Measurements from ENCODE around the gene TSPAN10. TPM values are rescaled to one million over a fixed set of nuclear protein-coding genes. Genes with fewer than 3 reads are reported as not detected.

TSPAN10 gene
- total and polyA plus RNA-seq, 4 donors: 0.17 to 0.84 (median 0.29) TPM

GRCh38 chr17:81697261-81698044, 60.5 kb downstream of the TSPAN10 start:
- H3K4me1 ChIP-seq (ENCODE audit: control insufficient read depth in 4 of 4, insufficient read depth in 4 of 4, low read length in 3 of 4): peaks cover 4 to 19% (median 18%) of the 10 kb centered on the region in 4 donors
- H3K36me3 ChIP-seq (ENCODE audit: control insufficient read depth in 4 of 4, insufficient read depth in 3 of 4, low read depth in 1 of 4, low read length in 3 of 4): peaks cover 18 to 77% (median 23%) of the 10 kb centered on the region in 4 donors
- no peak overlapping the region for H3K27ac ChIP-seq (ENCODE audit: low read depth in 1 of 2, low read length in 2 of 2)
- H3K9me3 ChIP-seq (ENCODE audit: control insufficient read depth in 4 of 4, low read length in 3 of 4): no peaks in the 10 kb centered on the region
- DNase-seq (ENCODE audit: low spot score): no peak
- WGBS: 90% methylated on average over 25 of the region's 25 CpGs
- H3K27me3 ChIP-seq (ENCODE audit: control insufficient read depth in 4 of 4, insufficient read depth in 4 of 4, low read length in 3 of 4): no peaks in the 10 kb centered on the region
- TF ChIP-seq NR2F2 (IDR thresholded peaks at IDR 0.05) (no peak), RAD21 (IDR thresholded peaks at IDR 0.05) (no peak), TAF1 (conservative IDR thresholded peaks at IDR 0.05) (no peak), HNF4A (conservative IDR thresholded peaks at IDR 0.05) (no peak), JUND (IDR thresholded peaks at IDR 0.05) (no peak), CTCF (IDR thresholded peaks at IDR 0.05; ENCODE audit: low read depth, low read length, missing input control) (no peak), HNF4G (IDR thresholded peaks at IDR 0.05) (no peak), EGR1 (IDR thresholded peaks at IDR 0.05; ENCODE audit: low read depth in 2 of 2) (no peak), FOXA2 (IDR thresholded peaks at IDR 0.05) (no peak), FOXA1 (IDR thresholded peaks at IDR 0.05) (no peak), ZBTB33 (IDR thresholded peaks at IDR 0.05) (no peak), GABPA (IDR thresholded peaks at IDR 0.05 in 1 of 2, conservative IDR thresholded peaks at IDR 0.05 in 1 of 2) (no peak), RXRA (IDR thresholded peaks at IDR 0.05) (no peak), SP1 (IDR thresholded peaks at IDR 0.05) (no peak)
- no peak overlapping the region for H3K9ac ChIP-seq (ENCODE audit: low read depth in 1 of 2, low read length in 2 of 2)
- H3K4me3 ChIP-seq (ENCODE audit: low read depth in 1 of 3, low read length in 3 of 3): no peak overlapping the region

Small RNA genes within 50 kb of the gene (small RNA-seq; reads per million reads assigned to genes)
- gene MIR6786: not detected

Other genes with a start within 250 kb of the TSPAN10 start
- 1 to 10 TPM; 3.2 to 3.9 TPM for gene BAHCC1, start 241.7 kb upstream of the TSPAN10 start, total RNA-seq
- 1 to 10 TPM in 1 of 2 donors, under 1 TPM in 1; 0.76 to 1.9 TPM for gene BAHCC1, start 241.7 kb upstream of the TSPAN10 start, polyA plus RNA-seq
- gene ACTG1, start 124.4 kb upstream of the TSPAN10 start, total RNA-seq: 1,000 to 10,000 TPM; 1,434 to 1,699 TPM
- gene ACTG1, start 124.4 kb upstream of the TSPAN10 start, polyA plus RNA-seq: 1,000 to 10,000 TPM in 1 of 2 donors, 100 to 1,000 TPM in 1; 347 to 1,129 TPM
- gene FSCN2, start 108.8 kb upstream of the TSPAN10 start, total RNA-seq: under 1 TPM; 0.09 to 0.42 TPM
- not detected for gene FSCN2, start 108.8 kb upstream of the TSPAN10 start, polyA plus RNA-seq
- gene FAAP100, start 84.8 kb upstream of the TSPAN10 start, total RNA-seq: 10 to 100 TPM in 1 of 2 donors, 1 to 10 TPM in 1; 8.7 to 10.6 TPM
- 10 to 100 TPM in 1 of 2 donors, 1 to 10 TPM in 1; 8.1 to 14.7 TPM for gene FAAP100, start 84.8 kb upstream of the TSPAN10 start, polyA plus RNA-seq
- 10 to 100 TPM; 65.6 to 67.4 TPM for gene NPLOC4, start 84 bp upstream of the TSPAN10 start, total RNA-seq
- gene NPLOC4, start 84 bp upstream of the TSPAN10 start, polyA plus RNA-seq: 10 to 100 TPM; 23.5 to 35.7 TPM
- gene PDE6G, start 19.3 kb downstream of the TSPAN10 start, total RNA-seq: 1 to 10 TPM in 1 of 2 donors, under 1 TPM in 1; 0.25 to 1.2 TPM
- gene PDE6G, start 19.3 kb downstream of the TSPAN10 start, polyA plus RNA-seq: 1 to 10 TPM; 1.3 to 1.9 TPM
- 10 to 100 TPM; 11.2 to 15.2 TPM for gene OXLD1, start 29.4 kb downstream of the TSPAN10 start, total RNA-seq
- 10 to 100 TPM; 22.8 to 26.4 TPM for gene OXLD1, start 29.4 kb downstream of the TSPAN10 start, polyA plus RNA-seq
- gene CCDC137, start 29.5 kb downstream of the TSPAN10 start, total RNA-seq: 1 to 10 TPM; 4.3 to 4.8 TPM
- gene CCDC137, start 29.5 kb downstream of the TSPAN10 start, polyA plus RNA-seq: 1 to 10 TPM; 5.7 to 6.9 TPM
- 10 to 100 TPM in 1 of 2 donors, 1 to 10 TPM in 1; 9.8 to 12.9 TPM for gene ARL16, start 46.6 kb downstream of the TSPAN10 start, total RNA-seq
- gene ARL16, start 46.6 kb downstream of the TSPAN10 start, polyA plus RNA-seq: 10 to 100 TPM in 1 of 2 donors, 1 to 10 TPM in 1; 7.9 to 24.3 TPM
- 10 to 100 TPM; 27.6 to 31.6 TPM for gene HGS, start 46.8 kb downstream of the TSPAN10 start, total RNA-seq
- gene HGS, start 46.8 kb downstream of the TSPAN10 start, polyA plus RNA-seq: 10 to 100 TPM; 21.8 to 28.7 TPM
- gene MRPL12, start 66.2 kb downstream of the TSPAN10 start, total RNA-seq: 10 to 100 TPM in 1 of 2 donors, 1 to 10 TPM in 1; 9.1 to 15.1 TPM
- 100 to 1,000 TPM; 103 to 121 TPM for gene MRPL12, start 66.2 kb downstream of the TSPAN10 start, polyA plus RNA-seq
- 10 to 100 TPM; 19.8 to 54.6 TPM for gene SLC25A10, start 75.1 kb downstream of the TSPAN10 start, total RNA-seq
- gene SLC25A10, start 75.1 kb downstream of the TSPAN10 start, polyA plus RNA-seq: 10 to 100 TPM; 36.7 to 51.2 TPM
- gene GCGR, start 167.0 kb downstream of the TSPAN10 start, total RNA-seq: 10 to 100 TPM; 20.7 to 72.0 TPM
- gene GCGR, start 167.0 kb downstream of the TSPAN10 start, polyA plus RNA-seq: 10 to 100 TPM; 42.0 to 55.8 TPM
- 10 to 100 TPM; 16.6 to 42.0 TPM for gene MCRIP1, start 196.1 kb downstream of the TSPAN10 start, total RNA-seq
- gene MCRIP1, start 196.1 kb downstream of the TSPAN10 start, polyA plus RNA-seq: 10 to 100 TPM; 24.2 to 28.2 TPM
- gene PPP1R27, start 197.9 kb downstream of the TSPAN10 start, total RNA-seq: not detected
- under 1 TPM; 0.31 to 0.35 TPM for gene PPP1R27, start 197.9 kb downstream of the TSPAN10 start, polyA plus RNA-seq
- 1,000 to 10,000 TPM; 1,086 to 3,361 TPM for gene P4HB, start 223.3 kb downstream of the TSPAN10 start, total RNA-seq
- gene P4HB, start 223.3 kb downstream of the TSPAN10 start, polyA plus RNA-seq: 1,000 to 10,000 TPM in 1 of 2 donors, 100 to 1,000 TPM in 1; 1,000 to 2,066 TPM
- 10 to 100 TPM; 35.5 to 47.3 TPM for gene ARHGDIA, start 234.1 kb downstream of the TSPAN10 start, total RNA-seq
- gene ARHGDIA, start 234.1 kb downstream of the TSPAN10 start, polyA plus RNA-seq: 100 to 1,000 TPM; 103 to 142 TPM

Data from liver (tissue), 10 donors.